GM18502 (cell line): Measurements from ENCODE around the gene PCDHA10.

ENCODE experiments used
- ATAC-seq: cut with Tn5 transposase; IDR thresholded peaks from one replicate; pipeline ENCODE4 v1.9.1; 2021; ENCODE audit warnings: mild to moderate bottlenecking; ENCODE audit not compliant: unreplicated experiment, poor library complexity

PCDHA10 gene

GRCh38 chr5:140883373-140883772, 27.7 kb downstream of the PCDHA10 start:
- ATAC-seq = no peak

- no peak for ATAC-seq
Measured at GRCh38 chr5:140883927-140884697, 28.4 kb downstream of the PCDHA10 start.

GRCh38 chr5:140916325-140916724, 60.6 kb downstream of the PCDHA10 start:
- no peak for ATAC-seq
